Measurements from ENCODE around the gene FGF5. TPM values are rescaled to one million over a fixed set of nuclear protein-coding genes. Genes with fewer than 3 reads are reported as not detected.

Gene FGF5
- total RNA-seq, 2 donors from 2014 or later = not detected

DNA sequence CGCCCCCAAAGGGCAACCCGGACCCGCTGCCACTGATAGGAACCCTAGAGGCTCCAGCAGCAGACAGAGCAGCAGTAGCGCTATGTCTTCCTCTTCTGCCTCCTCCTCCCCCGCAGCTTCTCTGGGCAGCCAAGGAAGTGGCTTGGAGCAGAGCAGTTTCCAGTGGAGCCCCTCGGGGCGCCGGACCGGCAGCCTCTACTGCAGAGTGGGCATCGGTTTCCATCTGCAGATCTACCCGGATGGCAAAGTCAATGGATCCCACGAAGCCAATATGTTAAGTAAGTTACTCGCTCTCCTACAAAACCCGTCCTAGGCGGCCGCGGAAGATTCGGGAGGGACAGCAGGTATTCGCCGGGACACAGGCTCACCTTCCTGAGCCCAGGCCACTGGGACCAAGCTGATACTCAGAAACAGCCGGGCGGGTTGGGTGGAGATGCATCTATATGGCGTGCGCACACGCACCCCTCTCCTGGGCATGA is 477 bp downstream of the FGF5 start:
- Histone ChIP-seq H3K4me3 (no peak overlapping the region), H3K9me3 (no peaks in the 10 kb centered on the region), H3K36me3 (replicated peaks in 1 of 2; ENCODE audit: insufficient read depth in 1 of 2, low read depth in 2 of 2) (no peaks in the 10 kb centered on the region), H3K27ac (no peak overlapping the region), H3K4me1 (peaks cover 21% of the 10 kb centered on the region), H3K27me3 (peaks cover 0 to 20% of the 10 kb centered on the region in 2 donors)
- ATAC-seq (no peak), DNase-seq (no peak)
- no peak for TF ChIP-seq POLR2A (IDR thresholded peaks at IDR 0.05)
- TF ChIP-seq, protein P1, sequence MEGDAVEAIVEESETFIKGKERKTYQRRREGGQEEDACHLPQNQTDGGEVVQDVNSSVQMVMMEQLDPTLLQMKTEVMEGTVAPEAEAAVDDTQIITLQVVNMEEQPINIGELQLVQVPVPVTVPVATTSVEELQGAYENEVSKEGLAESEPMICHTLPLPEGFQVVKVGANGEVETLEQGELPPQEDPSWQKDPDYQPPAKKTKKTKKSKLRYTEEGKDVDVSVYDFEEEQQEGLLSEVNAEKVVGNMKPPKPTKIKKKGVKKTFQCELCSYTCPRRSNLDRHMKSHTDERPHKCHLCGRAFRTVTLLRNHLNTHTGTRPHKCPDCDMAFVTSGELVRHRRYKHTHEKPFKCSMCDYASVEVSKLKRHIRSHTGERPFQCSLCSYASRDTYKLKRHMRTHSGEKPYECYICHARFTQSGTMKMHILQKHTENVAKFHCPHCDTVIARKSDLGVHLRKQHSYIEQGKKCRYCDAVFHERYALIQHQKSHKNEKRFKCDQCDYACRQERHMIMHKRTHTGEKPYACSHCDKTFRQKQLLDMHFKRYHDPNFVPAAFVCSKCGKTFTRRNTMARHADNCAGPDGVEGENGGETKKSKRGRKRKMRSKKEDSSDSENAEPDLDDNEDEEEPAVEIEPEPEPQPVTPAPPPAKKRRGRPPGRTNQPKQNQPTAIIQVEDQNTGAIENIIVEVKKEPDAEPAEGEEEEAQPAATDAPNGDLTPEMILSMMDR (IDR thresholded peaks at IDR 0.05) = no peak
- intact Hi-C loops (cut with DNase I) = no loop called here
- 3 to 4% methylated on average over 6 to 25 of the region's 25 CpGs for WGBS, 2 donors

DNA sequence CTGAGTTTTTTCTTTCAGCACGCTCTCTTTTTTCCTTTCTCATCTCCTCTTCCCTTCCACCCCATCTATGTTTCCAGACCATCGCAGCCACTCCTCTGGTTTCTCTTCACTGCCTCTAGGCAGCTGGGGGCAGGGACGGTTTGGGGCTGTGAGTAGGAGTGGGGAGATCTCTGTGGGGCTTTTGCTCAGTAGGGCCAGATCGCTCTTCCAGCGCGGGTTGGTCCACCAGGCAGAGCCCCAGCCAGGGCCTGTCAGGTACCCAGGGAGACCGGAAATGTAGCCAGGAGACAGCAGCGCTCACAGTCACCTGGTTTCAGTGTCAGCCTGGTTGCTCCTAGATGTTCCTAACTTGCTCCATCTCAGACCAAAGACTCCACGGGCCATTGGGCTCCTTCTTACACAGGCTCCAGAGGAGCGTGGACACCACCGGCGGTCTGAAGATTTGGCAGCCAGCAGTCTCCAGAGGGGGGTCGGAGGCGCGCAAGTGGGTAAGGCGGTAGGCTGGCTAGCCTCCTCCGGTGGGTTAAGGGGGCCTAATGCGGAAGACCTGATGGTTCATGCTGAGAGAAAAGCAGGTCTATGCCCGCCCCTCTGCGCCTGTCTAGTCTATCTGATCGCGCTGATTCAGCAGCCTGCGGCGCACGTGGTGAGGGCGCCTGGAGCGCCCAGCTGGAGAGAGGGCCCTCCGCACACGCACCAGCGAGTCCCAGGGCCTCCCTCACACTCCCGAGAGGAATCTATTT is 1.8 kb downstream of the FGF5 start:
- Histone ChIP-seq H3K4me3 (no peak overlapping the region), H3K27me3 (peaks cover 0 to 20% of the 10 kb centered on the region in 2 donors), H3K9me3 (no peaks in the 10 kb centered on the region), H3K27ac (no peak overlapping the region), H3K36me3 (replicated peaks in 1 of 2; ENCODE audit: insufficient read depth in 1 of 2, low read depth in 2 of 2) (no peaks in the 10 kb centered on the region), H3K4me1 (peaks cover 21% of the 10 kb centered on the region)
- no peak for ATAC-seq
- DNase-seq = no peak
- TF ChIP-seq, protein P1 (IDR thresholded peaks at IDR 0.05) = no peak
- TF ChIP-seq POLR2A (IDR thresholded peaks at IDR 0.05) = no peak
- WGBS, 2 donors = 4 to 5% methylated on average over 29 to 31 of the region's 31 CpGs
- intact Hi-C loops (cut with DNase I) = no loop called here

DNA sequence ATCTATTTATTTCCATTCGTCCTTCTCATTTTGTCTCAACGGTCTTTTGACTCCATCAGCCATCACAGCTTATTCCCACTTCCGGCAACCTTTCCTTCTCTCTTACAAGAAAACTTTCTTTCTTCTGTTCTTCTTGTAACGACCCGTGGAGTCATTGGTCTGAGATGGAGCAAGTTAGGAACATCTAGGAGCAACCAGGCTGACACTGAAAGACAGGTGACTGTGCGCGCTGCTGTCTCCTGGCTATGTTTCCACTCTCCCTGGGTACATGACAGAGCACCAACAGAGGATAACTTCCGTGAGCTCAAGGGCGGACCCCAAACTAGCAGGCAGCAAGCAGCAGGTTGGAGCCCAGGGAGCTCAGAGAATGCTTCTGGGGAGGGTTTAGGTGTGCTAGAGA is 2.5 kb downstream of the FGF5 start:
- H3K36me3 ChIP-seq (replicated peaks in 1 of 2; ENCODE audit: insufficient read depth in 1 of 2, low read depth in 2 of 2) = no peaks in the 10 kb centered on the region
- H3K4me1 ChIP-seq = peaks cover 21% of the 10 kb centered on the region
- intact Hi-C loops (cut with DNase I) = no loop called here
- TF ChIP-seq, protein P1 (IDR thresholded peaks at IDR 0.05) = no peak
- TF ChIP-seq POLR2A (IDR thresholded peaks at IDR 0.05) = no peak
- H3K9me3 ChIP-seq = no peaks in the 10 kb centered on the region
- H3K4me3 ChIP-seq = no peak overlapping the region
- no peak overlapping the region for H3K27ac ChIP-seq
- 24 to 34% methylated on average over 9 of the region's 9 CpGs for WGBS, 2 donors
- peaks cover 0 to 20% of the 10 kb centered on the region in 2 donors for H3K27me3 ChIP-seq
- no peak for ATAC-seq
- DNase-seq = no peak

DNA sequence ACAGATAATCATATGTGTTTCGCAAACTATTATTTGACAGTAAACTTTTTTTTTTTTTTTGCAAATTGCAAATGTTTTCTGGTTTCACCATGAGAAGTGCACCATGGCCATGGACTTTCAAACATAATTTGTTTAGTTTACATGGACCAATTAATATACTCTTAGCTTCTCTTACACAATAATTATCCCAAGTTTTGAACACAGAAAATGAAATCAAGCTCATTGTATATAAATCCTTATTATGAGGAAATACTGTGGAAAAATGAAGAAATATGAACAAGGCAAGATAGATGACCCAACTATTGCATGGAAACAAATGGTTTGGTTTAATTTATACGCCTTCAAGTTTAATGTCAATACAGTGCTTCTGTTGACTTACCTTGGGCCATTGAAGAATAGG is 3.9 kb downstream of the FGF5 start:
- ATAC-seq = no peak
- Histone ChIP-seq H3K9me3 (no peaks in the 10 kb centered on the region), H3K4me1 (peaks cover 20% of the 10 kb centered on the region), H3K36me3 (replicated peaks in 1 of 2; ENCODE audit: insufficient read depth in 1 of 2, low read depth in 2 of 2) (no peaks in the 10 kb centered on the region), H3K4me3 (no peak overlapping the region), H3K27ac (no peak overlapping the region), H3K27me3 (peaks cover 0 to 20% of the 10 kb centered on the region in 2 donors)
- DNase-seq = no peak
- WGBS, 2 donors = 79 to 83% methylated on average over 2 of the region's 2 CpGs
- intact Hi-C loops (cut with DNase I) = no loop called here
- TF ChIP-seq POLR2A (IDR thresholded peaks at IDR 0.05) = no peak
- TF ChIP-seq, protein P1 (IDR thresholded peaks at IDR 0.05) = no peak

DNA sequence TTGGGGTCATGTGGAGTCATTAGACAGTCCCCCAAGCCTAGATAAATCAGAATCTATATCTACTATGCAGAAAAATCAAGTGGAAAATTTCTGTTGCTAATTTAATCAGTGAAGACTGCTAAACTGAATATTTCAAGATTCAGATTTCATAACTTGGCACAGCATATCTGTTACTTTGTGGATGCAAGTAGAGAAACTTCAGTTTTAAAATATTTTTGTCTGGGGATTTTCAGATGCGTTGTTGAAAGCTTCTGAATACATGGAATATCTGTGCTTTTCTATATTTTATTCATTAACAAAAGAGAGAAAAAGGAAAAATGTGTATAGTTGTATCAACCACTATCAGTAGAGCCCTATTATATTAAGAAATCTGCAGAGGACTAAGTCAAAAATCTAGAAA is 4.4 kb downstream of the FGF5 start:
- no peak for ATAC-seq
- TF ChIP-seq, protein P1 (IDR thresholded peaks at IDR 0.05) = no peak
- no peak for TF ChIP-seq POLR2A (IDR thresholded peaks at IDR 0.05)
- no peak for DNase-seq
- Histone ChIP-seq H3K36me3 (replicated peaks in 1 of 2; ENCODE audit: insufficient read depth in 1 of 2, low read depth in 2 of 2) (no peaks in the 10 kb centered on the region), H3K4me3 (no peak overlapping the region), H3K9me3 (no peaks in the 10 kb centered on the region), H3K27ac (no peak overlapping the region), H3K27me3 (peaks cover 0 to 14% of the 10 kb centered on the region in 2 donors), H3K4me1 (peaks cover 14% of the 10 kb centered on the region)
- 0 to 75% methylated on average over 1 of the region's 1 CpG for WGBS, 2 donors
- intact Hi-C loops (cut with DNase I) = no loop called here

Data from body of pancreas (tissue), 4 donors.